A673 (cell line): ENCODE measurements around the gene SDSL. TPM values are rescaled to one million over a fixed set of nuclear protein-coding genes. Genes with fewer than 3 reads are reported as not detected.

Experiments
- BruUV-seq: library from RNA; stranded (reverse); fragments of 400-500 nt; replicated peaks from 2 replicates; lab custom pipeline; 2021; lab: Mats Ljungman, UMichigan
- CTCF ChIA-PET: fragments of 300-600 bp; sonication (Branson Sonifier 250); formaldehyde crosslinking; loops from one replicate; lab custom pipeline; 2022; ENCODE audit warnings: antibody characterized with exemption; lab: Charles Lee
- POLR2A ChIA-PET: fragments of 300-600 bp; sonication (Branson Sonifier 250); formaldehyde crosslinking; loops from one replicate; lab custom pipeline; 2022; ENCODE audit warnings: antibody characterized with exemption; ENCODE audit not compliant: low non-redundant PET; lab: Charles Lee
- DNase-seq: peaks from one replicate; pipeline ENCODE4 v3.0.0-alpha.2; 2015; ENCODE audit warnings: low spot score
- H3K27ac ChIP-seq: fragments of 200-600 bp; sonication (generic); 2 replicates; pipeline ENCODE4 v1.5.1; 2016; ENCODE audit warnings: mixed run types, low read depth, mild to moderate bottlenecking, mixed read lengths, antibody characterized with exemption, low read length; ENCODE audit not compliant: poor library complexity, severe bottlenecking
- H3K27me3 ChIP-seq: fragments of 200-600 bp; sonication (generic); replicated peaks from 2 replicates; pipeline ENCODE4 v1.6.1; 2017; ENCODE audit warnings: mixed run types, low read depth, mild to moderate bottlenecking, mixed read lengths, antibody characterized with exemption, low read length; ENCODE audit not compliant: insufficient read depth, poor library complexity
- H3K36me3 ChIP-seq: fragments of 200-600 bp; sonication (generic); 2 replicates; pipeline ENCODE4 v1.6.1; 2016; ENCODE audit warnings: mixed run types, mild to moderate bottlenecking, mixed read lengths, antibody characterized with exemption, low read length; ENCODE audit not compliant: insufficient read depth, poor library complexity, severe bottlenecking
- H3K4me1 ChIP-seq: fragments of 200-600 bp; sonication (generic); 2 replicates; pipeline ENCODE4 v1.6.1; 2017; ENCODE audit warnings: mixed run types, mild to moderate bottlenecking, mixed read lengths, antibody characterized with exemption, low read length; ENCODE audit not compliant: insufficient read depth, poor library complexity, severe bottlenecking
- H3K4me3 ChIP-seq: fragments of 200-600 bp; sonication (generic); 2 replicates; pipeline ENCODE4 v1.5.1; 2016; ENCODE audit warnings: low read depth, mixed run types, mild to moderate bottlenecking, mixed read lengths, low read length; ENCODE audit not compliant: poor library complexity, severe bottlenecking
- H3K9me3 ChIP-seq: fragments of 200-600 bp; sonication (generic); 2 replicates; pipeline ENCODE4 v1.6.1; 2016; ENCODE audit warnings: mixed run types, low read depth, mild to moderate bottlenecking, mixed read lengths, antibody characterized with exemption, low read length; ENCODE audit not compliant: poor library complexity, severe bottlenecking
- CTCF ChIP-seq: fragments of 300-800, 200-600 bp; sonication (generic); conservative IDR thresholded peaks from 2 replicates; pipeline ENCODE4 v1.5.1; 2017; ENCODE audit warnings: low read depth, mild to moderate bottlenecking, antibody characterized with exemption, low read length, moderate library complexity, mixed read lengths
- EZH2 ChIP-seq: fragments of 200-600 bp; sonication (generic); IDR thresholded peaks from 2 replicates; pipeline ENCODE4 v1.6.1; 2017; ENCODE audit warnings: borderline replicate concordance, low read depth, mild to moderate bottlenecking, mixed read lengths, antibody characterized with exemption, low read length; ENCODE audit not compliant: poor library complexity, severe bottlenecking
- intact Hi-C: fragments of 100-400 bp; cut with micrococcal nuclease; formaldehyde crosslinking; loops from one replicate; pipeline ENCODE4 v1.10.0; 2022; ENCODE audit not compliant: unreplicated experiment
- total RNA-seq: library from RNA; stranded (reverse); gene quantifications from 2 replicates; pipeline ENCODE4 v1.2.3, GENCODE V29; 2021

Gene SDSL
- total RNA-seq, 1 experiment from 2014 or later, result 0.37 TPM

GRCh38 chr12:113414519-113415038, 7.6 kb upstream of the SDSL start:
- no peak for DNase-seq
- TF ChIP-seq CTCF (no peak), EZH2 (no peak)

GRCh38 chr12:113416091-113416754, 6.0 kb upstream of the SDSL start:
- CTCF ChIA-PET, result interaction anchor here (0.5 to 0.9 kb wide), 2 partner anchors 9 to 255 kb away, joined by 4 read pairs; no protein-coding TSS in a partner anchor
- DNase-seq, result no peak
- no peaks in the 10 kb centered on the region for H3K9me3 ChIP-seq
- H3K36me3 ChIP-seq, result no peaks in the 10 kb centered on the region
- TF ChIP-seq CTCF (no peak), EZH2 (no peak)
- intact Hi-C loops, result no loop called here
- H3K4me1 ChIP-seq, result no peaks in the 10 kb centered on the region
- H3K27ac ChIP-seq, result no peak overlapping the region
- POLR2A ChIA-PET, result no interaction called here
- no TSS peak for BruUV-seq
- no peaks in the 10 kb centered on the region for H3K27me3 ChIP-seq
- H3K4me3 ChIP-seq, result no peak overlapping the region

More at GRCh38 chr12:113414519-113415038, 7.6 kb upstream of the SDSL start:
- POLR2A ChIA-PET, result no interaction called here
- Histone ChIP-seq H3K9me3 (no peaks in the 10 kb centered on the region), H3K36me3 (no peaks in the 10 kb centered on the region), H3K4me1 (no peaks in the 10 kb centered on the region), H3K27me3 (no peaks in the 10 kb centered on the region), H3K27ac (no peak overlapping the region), H3K4me3 (no peak overlapping the region)
- no TSS peak for BruUV-seq
- CTCF ChIA-PET, result interaction anchor here (1.2 kb wide), 1 partner anchor 11 kb away, joined by 7 read pairs; no protein-coding TSS in a partner anchor
- intact Hi-C loops, result no loop called here

- no peak overlapping the region for H3K4me3 ChIP-seq
- DNase-seq, result no peak
- no TSS peak for BruUV-seq
- no peaks in the 10 kb centered on the region for H3K36me3 ChIP-seq
- POLR2A ChIA-PET, result no interaction called here
- no peak overlapping the region for H3K27ac ChIP-seq
- intact Hi-C loops, result no loop called here
- H3K4me1 ChIP-seq, result no peaks in the 10 kb centered on the region
- no peak for TF ChIP-seq CTCF
- TF ChIP-seq EZH2, result no peak
- CTCF ChIA-PET, result no interaction called here
- no peaks in the 10 kb centered on the region for H3K9me3 ChIP-seq
- no peaks in the 10 kb centered on the region for H3K27me3 ChIP-seq
Measured at GRCh38 chr12:113418213-113418879, 3.8 kb upstream of the SDSL start.
